Measurements from ENCODE around the gene DDX20. TPM values are rescaled to one million over a fixed set of nuclear protein-coding genes. Genes with fewer than 3 reads are reported as not detected.

Gene DDX20
- total and polyA plus RNA-seq, 2 of the 8 experiments (the other 6 are each of a cell fraction or from before 2014, with no cell fraction given) = 7.5 to 24.7 TPM

DNA sequence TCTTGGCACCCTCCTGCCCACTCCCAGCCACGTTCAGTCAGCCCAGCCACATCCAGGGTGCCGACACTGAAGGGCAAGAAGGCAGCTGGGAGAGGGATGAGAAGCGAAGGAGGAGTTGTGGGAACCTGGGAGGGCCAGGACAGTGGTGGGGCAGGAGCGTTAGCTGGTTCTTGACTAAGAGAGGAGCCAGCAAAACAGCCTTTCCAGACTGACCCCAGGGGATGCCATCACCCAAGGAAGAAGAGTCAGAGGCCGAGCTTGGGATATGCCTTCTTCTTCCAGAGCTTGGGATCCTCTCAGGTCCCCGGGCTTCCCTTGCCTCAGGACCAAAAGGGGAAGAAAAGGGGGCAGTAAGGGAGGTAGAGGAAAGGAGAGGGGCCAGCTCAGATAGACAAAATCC lies 23.7 kb upstream of the DDX20 start:
- WGBS, 2 experiments (ENCODE audit: extremely low coverage in 1 of 2, insufficient coverage in 1 of 2, insufficient read length in 1 of 2, insufficient replicate concordance in 2 of 2, low coverage in 1 of 2, low lambda C conversion rate in 2 of 2, missing lambda C conversion rate in 1 of 2) = 86% methylated on average over 5 of the region's 6 CpGs; no CpG with 5 or more reads in 1 of the 2 experiments

More for the DNA sequence above, 23.7 kb upstream of the DDX20 start:
- no peaks in the 10 kb centered on the region for H3K9me3 ChIP-seq (ENCODE audit: insufficient read depth in 2 of 2, low read depth in 1 of 2, low read length in 1 of 2)
- H3K4me3 ChIP-seq (ENCODE audit: extremely low read depth in 1 of 4, insufficient read depth in 2 of 4, low read depth in 3 of 4, low read length in 4 of 4) = no peak overlapping the region
- no peak overlapping the region for H4K91ac ChIP-seq (replicated peaks; ENCODE audit: insufficient read length, low read length)
- H2BK12ac ChIP-seq (ENCODE audit: low read depth, low read length) = no peak overlapping the region
- ChIA-PET CTCF (ENCODE audit: partially characterized antibody) (interaction anchor here (1.3 to 42.0 kb wide), 3 partner anchors 2 to 34 kb away, joined by 5 to 1070 read pairs (median 1070); partner anchors contain the start of genes DDX20 and INKA2), POLR2A (ENCODE audit: partially characterized antibody) (interaction anchor here (0.7 to 19.0 kb wide), 5 partner anchors 11 to 622 kb away, joined by 3 to 343 read pairs (median 3); no protein-coding TSS in a partner anchor)
- no peak overlapping the region for H3K4ac ChIP-seq (replicated peaks; ENCODE audit: insufficient read length, low read depth, low read length)
- H2BK15ac ChIP-seq (ENCODE audit: low read length) = no peak overlapping the region
- H4K5ac ChIP-seq (ENCODE audit: insufficient read length, low read depth, low read length) = no peak overlapping the region
- FAIRE-seq (no peak), DNase-seq (ENCODE audit: low read depth in 1 of 2, low spot score in 2 of 2) (no peak)
- H4K8ac ChIP-seq (ENCODE audit: extremely low read depth, insufficient read depth, low read length) = no peak overlapping the region
- H3K23me2 ChIP-seq (ENCODE audit: low read depth, low read length) = peaks cover 2% of the 10 kb centered on the region; the same call in 1 of the 2 replicates
- H3K79me2 ChIP-seq (ENCODE audit: control insufficient read depth in 1 of 2, insufficient read depth in 2 of 2, low read length in 2 of 2) = peaks cover 0 to 52% of the 10 kb centered on the region in 2 experiments; a peak in 3 of 4 replicates
- H3K27me3 ChIP-seq (replicated peaks in 1 of 4; ENCODE audit: control insufficient read depth in 3 of 4, extremely low read depth in 1 of 4, insufficient read depth in 3 of 4, low read length in 3 of 4) = no peaks in the 10 kb centered on the region; a peak in 1 of 7 replicates
- H3K23ac ChIP-seq (ENCODE audit: insufficient read length) = no peak overlapping the region
- no peak overlapping the region for H3K4me2 ChIP-seq (ENCODE audit: insufficient read depth in 1 of 2, low read depth in 2 of 2, low read length in 2 of 2)
- H3K18ac ChIP-seq (ENCODE audit: extremely low read depth, low read length) = no peak overlapping the region
- H2AFZ ChIP-seq (ENCODE audit: low read length) = no peak overlapping the region
- H2BK120ac ChIP-seq (replicated peaks; ENCODE audit: low read depth, low read length) = no peak overlapping the region
- H2BK20ac ChIP-seq (ENCODE audit: low read length) = no peak overlapping the region
- H3K4me1 ChIP-seq (replicated peaks in 1 of 4; ENCODE audit: control insufficient read depth in 3 of 4, insufficient read depth in 4 of 4, low read length in 3 of 4) = peaks cover 10 to 27% (median 17%) of the 10 kb centered on the region in 4 experiments
- H3K79me1 ChIP-seq (ENCODE audit: low read depth, low read length) = peaks cover 17% of the 10 kb centered on the region
- H2BK5ac ChIP-seq (ENCODE audit: low read depth, low read length) = no peak overlapping the region
- H3K9ac ChIP-seq (replicated peaks in 1 of 4; ENCODE audit: extremely low read depth in 1 of 4, low read depth in 3 of 4, low read length in 3 of 4) = no peak overlapping the region
- H3K27ac ChIP-seq (ENCODE audit: low read depth, low read length) = no peak overlapping the region
- TF ChIP-seq FOSL1 (IDR thresholded peaks at IDR 0.05; ENCODE audit: insufficient read depth, low read depth, low read length) (no peak), TBP (IDR thresholded peaks at IDR 0.05; ENCODE audit: low read depth, low read length) (no peak), CREB1 (IDR thresholded peaks at IDR 0.05) (no peak), RFX5 (IDR thresholded peaks at IDR 0.05; ENCODE audit: borderline replicate concordance, low read depth, low read length) (no peak), SP1 (IDR thresholded peaks at IDR 0.05; ENCODE audit: low read depth, low read length) (no peak), NRF1 (IDR thresholded peaks at IDR 0.05; ENCODE audit: low read depth, low read length) (no peak), SIN3A (conservative IDR thresholded peaks at IDR 0.05 in 1 of 2, IDR thresholded peaks at IDR 0.05 in 1 of 2; ENCODE audit: low read depth in 1 of 2, low read length in 2 of 2) (no peak)
- TF ChIP-seq, protein P1, sequence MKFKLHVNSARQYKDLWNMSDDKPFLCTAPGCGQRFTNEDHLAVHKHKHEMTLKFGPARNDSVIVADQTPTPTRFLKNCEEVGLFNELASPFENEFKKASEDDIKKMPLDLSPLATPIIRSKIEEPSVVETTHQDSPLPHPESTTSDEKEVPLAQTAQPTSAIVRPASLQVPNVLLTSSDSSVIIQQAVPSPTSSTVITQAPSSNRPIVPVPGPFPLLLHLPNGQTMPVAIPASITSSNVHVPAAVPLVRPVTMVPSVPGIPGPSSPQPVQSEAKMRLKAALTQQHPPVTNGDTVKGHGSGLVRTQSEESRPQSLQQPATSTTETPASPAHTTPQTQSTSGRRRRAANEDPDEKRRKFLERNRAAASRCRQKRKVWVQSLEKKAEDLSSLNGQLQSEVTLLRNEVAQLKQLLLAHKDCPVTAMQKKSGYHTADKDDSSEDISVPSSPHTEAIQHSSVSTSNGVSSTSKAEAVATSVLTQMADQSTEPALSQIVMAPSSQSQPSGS (IDR thresholded peaks at IDR 0.05; ENCODE audit: low read length) = no peak
- TF ChIP-seq, protein P2, sequence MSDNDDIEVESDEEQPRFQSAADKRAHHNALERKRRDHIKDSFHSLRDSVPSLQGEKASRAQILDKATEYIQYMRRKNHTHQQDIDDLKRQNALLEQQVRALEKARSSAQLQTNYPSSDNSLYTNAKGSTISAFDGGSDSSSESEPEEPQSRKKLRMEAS (IDR thresholded peaks at IDR 0.05) = no peak
- TF ChIP-seq, protein P3, sequence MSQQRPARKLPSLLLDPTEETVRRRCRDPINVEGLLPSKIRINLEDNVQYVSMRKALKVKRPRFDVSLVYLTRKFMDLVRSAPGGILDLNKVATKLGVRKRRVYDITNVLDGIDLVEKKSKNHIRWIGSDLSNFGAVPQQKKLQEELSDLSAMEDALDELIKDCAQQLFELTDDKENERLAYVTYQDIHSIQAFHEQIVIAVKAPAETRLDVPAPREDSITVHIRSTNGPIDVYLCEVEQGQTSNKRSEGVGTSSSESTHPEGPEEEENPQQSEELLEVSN (IDR thresholded peaks at IDR 0.05) = no peak
- peaks cover 3 to 7% of the 10 kb centered on the region in 2 experiments for H4K20me1 ChIP-seq (replicated peaks in 1 of 2; ENCODE audit: control insufficient read depth in 1 of 2, insufficient read depth in 2 of 2, low read length in 2 of 2)
- H2AK5ac ChIP-seq (ENCODE audit: low read depth, low read length) = no peak overlapping the region
- H3K14ac ChIP-seq (ENCODE audit: insufficient read length) = no peak overlapping the region
- H3K56ac ChIP-seq (replicated peaks; ENCODE audit: insufficient read length, low read depth, low read length) = no peak overlapping the region
- peaks cover 0 to 5% (median 2%) of the 10 kb centered on the region in 4 experiments; a peak in 4 of 8 replicates for H3K36me3 ChIP-seq (ENCODE audit: control insufficient read depth in 2 of 4, insufficient read depth in 4 of 4, low read length in 3 of 4)
